ENCODE results near the gene FOXP3.
"Not testable (repeated sequence)": the region's sequence is repeated elsewhere in the genome, so short reads cannot be mapped to it uniquely, and the experiment has no call there.

- not testable (repeated sequence) for TF ChIP-seq CTCF, POLR2A (IDR thresholded peaks at IDR 0.05)
These were observed 34.8 kb upstream of the FOXP3 start for GRCh38 chrX:49299293-49299692.

Measured in Peyer's patch (tissue), 4 donors.